Activated effector memory CD4-positive, alpha-beta T cell treated with anti-CD3 and anti-CD28 coated beads, Interleukin-2, amount 50 U/mL, for 16 hours (primary cell): Measurements from ENCODE around the gene EIF4B.
A peak's percentile ranks its signal among the peaks of the same experiment; 100 is the strongest.

ENCODE experiments used
- DNase-seq: peaks from one replicate; pipeline ENCODE4 v3.0.0-alpha.2; 2020

The EIF4B gene

GRCh38 chr12:53060721-53061276 is 54.5 kb downstream of the EIF4B start:
- DNase-seq, result peak; percentile 60

DNA sequence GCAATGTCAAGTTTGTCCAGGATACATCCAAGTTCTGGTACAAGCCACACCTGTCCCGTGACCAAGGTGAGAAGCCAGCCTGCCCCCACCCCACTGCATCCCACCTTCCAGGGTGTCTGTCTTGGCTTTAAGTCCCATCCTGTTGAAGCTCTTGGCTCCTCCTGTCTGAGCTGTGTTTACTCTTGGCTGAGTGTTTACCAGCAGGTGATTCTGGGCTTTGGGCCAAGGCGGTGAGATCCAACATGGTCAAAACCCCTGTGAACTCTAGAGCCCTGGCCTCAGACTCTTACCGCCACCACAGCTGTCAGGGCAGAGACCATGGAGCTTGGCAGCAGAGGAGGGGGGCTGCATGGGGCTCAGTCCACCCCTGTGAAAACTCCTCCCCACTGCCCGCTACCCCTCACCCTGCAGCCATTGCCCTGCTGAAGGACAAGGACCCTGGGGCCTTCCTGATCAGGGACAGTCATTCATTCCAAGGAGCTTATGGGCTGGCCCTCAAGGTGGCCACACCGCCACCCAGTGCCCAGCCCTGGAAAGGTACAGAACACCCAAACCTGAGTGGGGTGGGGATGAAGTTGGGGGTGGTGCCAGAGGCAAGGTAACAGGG is 55.3 kb downstream of the EIF4B start:
- peak; percentile 54 for DNase-seq

DNA sequence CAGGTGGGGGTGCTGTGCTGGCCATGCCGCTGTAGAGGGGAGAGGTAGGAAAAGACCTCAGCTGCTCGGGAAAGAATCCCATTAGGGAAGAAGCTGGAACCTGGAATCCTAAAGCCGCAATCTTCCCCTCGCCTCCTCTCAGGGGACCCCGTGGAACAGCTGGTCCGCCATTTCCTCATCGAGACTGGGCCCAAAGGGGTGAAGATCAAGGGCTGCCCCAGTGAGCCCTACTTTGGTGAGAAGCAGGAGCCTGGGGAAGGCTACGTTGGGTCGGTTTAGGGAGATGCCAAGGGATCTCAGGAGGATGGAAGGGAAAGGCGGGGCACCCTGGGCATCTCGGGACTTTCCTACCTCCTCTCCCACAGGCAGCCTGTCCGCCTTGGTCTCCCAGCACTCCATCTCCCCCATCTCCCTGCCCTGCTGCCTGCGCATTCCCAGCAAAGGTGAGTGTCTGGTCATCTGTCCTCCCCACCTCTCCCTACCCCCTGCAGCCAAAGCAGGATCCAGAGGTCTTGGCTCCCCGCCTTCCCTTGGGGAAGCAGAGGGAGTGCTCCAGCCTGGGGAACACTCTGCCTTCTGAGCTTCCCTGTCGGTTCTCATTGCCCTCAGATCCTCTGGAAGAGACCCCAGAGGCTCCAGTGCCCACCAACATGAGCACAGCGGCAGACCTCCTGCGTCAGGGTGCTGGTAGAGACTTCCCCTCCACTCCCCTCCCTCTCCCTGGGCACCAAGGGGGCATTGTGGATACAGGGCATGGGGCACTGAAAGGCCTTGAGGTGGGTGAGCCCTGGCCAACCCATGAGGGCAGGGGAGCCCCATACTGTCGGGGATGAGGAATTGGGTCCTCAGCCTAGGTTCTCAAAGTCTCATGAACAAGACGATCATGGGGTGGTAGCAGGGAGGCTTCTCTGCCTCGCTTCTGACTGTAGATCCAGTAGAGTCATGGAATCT is 56.0 kb downstream of the EIF4B start:
- DNase-seq, result peak; percentile 53

DNA sequence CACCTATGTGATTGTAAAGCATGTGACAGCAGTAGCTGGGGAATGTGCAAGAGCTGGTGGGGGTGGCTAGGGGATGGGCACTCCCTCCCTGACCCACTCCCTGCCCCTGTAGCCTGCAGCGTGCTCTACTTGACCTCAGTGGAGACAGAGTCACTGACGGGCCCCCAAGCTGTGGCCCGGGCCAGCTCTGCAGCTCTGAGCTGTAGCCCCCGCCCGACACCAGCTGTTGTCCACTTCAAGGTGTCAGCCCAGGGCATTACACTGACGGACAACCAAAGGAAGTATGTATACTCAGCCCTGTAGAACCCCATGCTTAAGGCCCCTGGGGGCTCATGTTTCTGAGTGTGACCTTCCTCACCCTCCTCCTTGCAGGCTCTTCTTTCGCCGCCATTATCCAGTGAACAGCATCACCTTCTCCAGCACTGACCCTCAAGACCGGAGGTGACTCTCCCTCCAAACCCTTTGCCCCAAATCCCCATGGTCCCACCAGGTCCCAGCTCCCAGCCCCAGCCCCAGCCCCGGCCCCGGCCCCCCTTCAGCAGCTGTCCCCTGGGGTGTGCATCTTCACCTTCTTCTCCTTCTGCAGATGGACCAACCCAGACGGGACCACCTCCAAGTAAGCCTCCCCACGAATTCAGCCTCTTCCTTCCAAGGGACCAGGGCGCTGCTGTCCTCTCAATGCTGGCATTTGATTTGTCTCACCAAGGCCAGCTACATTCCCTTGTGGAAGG is 56.9 kb downstream of the EIF4B start:
- DNase-seq, result peak; percentile 58

GRCh38 chr12:53063708-53064612 is 57.7 kb downstream of the EIF4B start:
- DNase-seq, result peak; percentile 51

DNA sequence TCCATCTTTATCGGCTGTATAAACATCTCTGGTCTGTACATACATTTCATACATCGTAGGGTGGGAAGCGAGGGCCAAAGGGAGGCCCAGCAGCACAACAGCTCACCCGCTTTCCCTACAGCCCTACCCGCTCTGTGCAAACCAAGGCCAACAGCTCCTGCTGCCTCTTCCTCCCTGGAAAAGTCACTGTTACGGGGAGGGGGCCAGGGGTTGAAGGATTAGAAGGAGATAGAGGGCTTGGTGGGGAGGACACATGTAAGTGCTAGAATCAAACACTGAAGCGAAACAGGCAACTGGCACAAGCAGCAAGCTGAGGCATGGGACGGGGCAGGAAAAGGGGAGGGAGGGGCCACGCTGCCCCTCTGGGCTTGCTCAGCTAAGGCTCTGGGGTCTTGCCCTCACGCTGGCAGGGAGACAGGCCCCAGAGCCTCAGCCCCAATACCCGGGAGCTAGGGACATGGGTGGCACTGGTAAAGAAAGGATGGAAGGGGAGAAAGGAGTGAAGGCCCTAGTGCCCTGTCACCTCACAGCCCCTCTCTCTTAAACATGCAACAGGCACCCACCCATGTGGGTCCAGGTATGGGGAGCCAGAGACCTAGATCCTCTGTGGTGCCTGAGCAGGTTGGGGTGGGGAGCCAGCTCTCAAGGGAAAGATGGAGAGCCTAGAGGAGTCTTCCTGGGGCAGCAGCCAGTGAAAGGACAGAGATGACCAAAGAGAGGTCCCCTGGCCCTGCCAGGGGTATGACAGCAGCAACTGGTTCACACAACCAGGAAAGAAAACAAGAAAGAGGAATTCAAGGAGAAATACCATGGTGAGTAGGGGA is 58.6 kb downstream of the EIF4B start:
- DNase-seq, result peak; percentile 51

DNA sequence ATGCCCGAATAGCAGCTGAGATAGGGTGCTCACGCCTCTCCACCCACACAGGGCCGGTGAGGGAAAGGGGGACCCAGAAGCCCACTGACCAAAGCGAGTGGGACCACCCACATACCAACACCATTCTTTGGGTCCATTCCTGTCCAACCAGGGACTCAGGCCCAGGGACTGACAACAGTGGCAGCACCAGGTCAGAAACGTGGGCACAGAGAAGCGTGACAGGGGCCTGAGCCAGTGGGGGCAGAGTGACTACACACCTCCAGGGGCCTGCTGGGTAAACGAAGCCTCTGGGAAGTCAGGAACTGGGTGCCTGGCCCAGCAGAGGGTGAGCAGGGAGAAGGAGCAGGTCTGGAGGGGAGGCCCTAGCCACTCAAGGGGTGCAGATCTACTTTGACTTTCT is 59.2 kb downstream of the EIF4B start:
- DNase-seq, result peak; percentile 59

DNA sequence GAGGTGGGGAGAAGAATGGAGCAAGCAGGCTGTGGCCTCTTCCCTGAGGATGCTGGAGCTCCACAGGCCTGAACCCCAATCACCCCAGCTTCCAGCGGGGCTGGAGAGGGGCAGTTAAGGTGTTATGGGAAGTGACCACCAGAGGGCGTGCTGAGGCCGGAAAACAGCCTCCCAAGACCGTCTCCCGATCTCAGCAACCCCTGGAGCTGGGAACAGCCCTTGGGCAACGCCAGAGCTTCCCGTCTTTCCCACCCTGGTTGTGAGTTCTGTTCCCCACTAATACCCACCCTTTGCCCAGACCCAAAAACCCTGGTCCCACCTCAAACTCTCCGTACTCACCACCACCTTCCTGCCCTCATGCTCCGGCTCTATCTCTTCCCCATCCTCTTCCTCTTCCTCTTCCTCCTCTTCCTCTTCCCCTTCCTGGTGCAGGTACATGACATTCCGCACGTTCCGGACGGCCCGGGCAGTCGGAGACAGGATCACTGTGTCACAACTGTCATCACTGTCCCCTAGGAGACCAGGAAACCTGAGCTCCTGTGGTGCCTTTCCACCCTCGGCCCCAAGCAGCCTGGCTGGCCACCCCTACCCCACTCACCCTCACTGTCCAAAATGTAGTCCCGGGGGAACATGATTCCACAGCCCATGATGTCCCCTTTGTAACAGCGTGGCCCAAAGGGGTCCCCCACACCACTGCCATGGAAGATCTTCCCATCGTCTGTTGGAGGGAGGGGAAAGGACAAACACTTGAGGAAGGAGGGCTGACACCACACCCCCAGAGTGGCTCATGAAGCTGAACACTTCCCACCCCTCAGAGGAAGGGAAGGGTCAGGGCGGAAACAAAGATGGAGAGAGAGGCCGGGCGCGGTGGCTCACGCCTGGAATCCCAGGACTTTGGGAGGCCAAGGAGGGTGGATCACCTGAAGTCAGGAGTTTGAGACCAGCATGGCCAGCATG is 60.0 kb downstream of the EIF4B start:
- peak; percentile 87 for DNase-seq

- DNase-seq, result peak; percentile 45
Measured at GRCh38 chr12:53067074-53067992, 61.1 kb downstream of the EIF4B start.

- DNase-seq, result peak; percentile 38
Measured at GRCh38 chr12:53067993-53068770, 61.9 kb downstream of the EIF4B start.

GRCh38 chr12:53068811-53069585 is 62.7 kb downstream of the EIF4B start:
- peak; percentile 51 for DNase-seq

- peak; percentile 48 for DNase-seq
Measured at GRCh38 chr12:53069621-53070410, 63.6 kb downstream of the EIF4B start.

DNA sequence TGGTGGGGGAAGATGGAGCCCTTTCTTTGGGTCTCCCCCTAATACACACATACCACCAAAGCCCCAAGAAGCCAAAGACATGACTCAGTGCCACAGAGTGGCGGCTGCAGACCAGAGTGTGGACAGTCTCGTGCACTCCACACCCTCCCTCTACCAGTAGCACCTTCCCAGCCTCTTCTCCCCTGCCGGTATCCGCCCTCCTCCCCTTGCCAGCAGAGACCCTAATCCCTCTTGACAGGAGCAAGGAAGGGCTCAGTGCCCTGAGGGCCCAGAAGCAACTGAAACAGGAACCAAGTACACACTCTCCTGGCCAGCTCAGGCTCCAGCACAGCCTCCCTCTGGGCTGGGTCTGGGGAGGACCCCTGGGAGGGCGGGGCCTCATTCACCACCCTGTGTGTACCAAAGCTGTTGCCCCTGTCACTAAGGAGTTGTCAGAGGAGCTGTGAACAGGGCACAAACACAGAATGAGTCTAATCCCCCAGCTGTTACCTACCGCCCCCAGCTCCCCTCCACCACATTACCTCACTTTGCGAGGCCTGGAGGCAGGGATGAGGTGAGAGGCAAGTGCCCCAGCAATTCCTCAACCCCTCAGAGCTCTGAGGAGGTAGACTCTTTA is 64.7 kb downstream of the EIF4B start:
- peak; percentile 53 for DNase-seq

DNA sequence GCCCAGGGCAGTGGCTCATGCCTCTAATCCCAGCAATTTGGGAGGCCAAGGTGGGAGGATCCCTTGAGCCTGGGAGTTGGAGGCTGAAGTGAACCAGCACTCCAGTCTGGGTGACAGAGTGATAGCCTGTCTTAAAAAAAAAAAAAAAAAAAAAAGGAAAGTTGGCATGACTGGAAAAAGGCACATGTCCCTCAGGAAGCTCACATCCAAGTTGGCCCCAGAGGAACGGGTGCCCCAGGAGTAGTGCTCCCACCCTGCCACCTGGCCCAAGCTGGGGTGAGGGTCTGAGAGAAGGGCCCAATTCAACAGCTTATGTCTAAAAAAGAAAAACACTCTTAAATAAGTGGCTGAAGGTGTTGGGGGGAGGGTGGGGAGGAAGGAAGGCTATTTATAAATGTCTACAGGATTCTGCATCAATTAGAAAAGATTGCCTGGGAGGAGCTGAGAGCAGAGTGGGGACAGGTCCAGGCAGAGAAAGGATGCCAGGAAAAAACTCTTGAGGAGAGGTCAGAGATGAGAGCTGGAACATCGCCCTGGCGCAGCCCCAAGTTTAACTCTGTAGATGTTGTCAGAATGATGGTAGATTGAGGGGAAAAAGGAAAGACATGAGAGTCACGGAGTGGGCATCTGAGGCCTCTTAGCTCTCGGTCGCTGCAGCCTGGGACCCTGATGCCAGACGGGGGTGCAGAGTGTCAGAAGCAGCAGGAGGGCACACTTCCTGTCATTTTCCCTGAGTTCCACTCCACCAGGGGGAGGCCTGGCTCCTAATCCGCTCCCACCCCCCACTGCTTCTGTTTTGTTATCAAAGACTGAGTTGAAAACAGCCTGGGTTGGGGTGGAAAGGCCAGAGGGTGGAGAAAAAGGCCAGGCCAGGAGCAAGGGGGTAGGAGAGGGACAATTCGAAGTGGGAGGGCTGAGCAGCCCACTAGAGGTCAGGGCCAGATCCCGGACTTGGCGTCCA is 65.6 kb downstream of the EIF4B start:
- peak; percentile 36 for DNase-seq

DNA sequence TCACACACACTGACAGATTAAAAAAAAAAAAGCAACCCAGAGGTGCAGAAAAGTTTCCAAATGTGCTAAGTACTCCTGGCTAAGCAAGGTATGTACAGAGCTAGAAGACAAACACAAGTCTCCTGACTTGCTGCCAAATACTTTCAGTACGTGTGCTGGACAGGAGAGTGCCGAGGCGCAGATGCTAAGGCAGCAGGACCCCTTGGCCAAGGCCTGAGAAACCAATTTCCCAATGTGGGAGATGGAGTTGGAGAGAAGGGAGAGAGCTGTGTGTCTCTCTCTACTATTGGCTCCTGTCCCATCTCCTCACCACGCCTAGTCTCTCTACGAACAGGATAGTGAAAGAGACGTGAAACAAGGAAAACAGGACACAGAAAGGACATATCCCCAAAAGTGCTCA is 67.6 kb downstream of the EIF4B start:
- peak; percentile 22 for DNase-seq
